Measurements from ENCODE around the gene TIGD2. TPM values are rescaled to one million over a fixed set of nuclear protein-coding genes. Genes with fewer than 3 reads are reported as not detected.
A peak's percentile ranks its signal among the peaks of the same experiment; 100 is the strongest.

TIGD2 gene
- total RNA-seq, 2 donors from 2014 or later: 2.8 TPM

- Histone ChIP-seq H3K36me3 (no peaks in the 10 kb centered on the region), H3K4me3 (peak overlapping the region; percentile 92), H3K9me3 (no peaks in the 10 kb centered on the region), H3K4me1 (ENCODE audit: control insufficient read depth in 1 of 2, low read depth in 2 of 2) (peaks cover 3 to 16% of the 10 kb centered on the region in 2 donors), H3K27me3 (replicated peaks; ENCODE audit: insufficient read depth) (no peaks in the 10 kb centered on the region), H3K27ac (no peak overlapping the region)
- DNase-seq (ENCODE audit: low spot score) (no peak), ATAC-seq (ENCODE audit: insufficient number of reproducible peaks, low FRiP score, low read depth) (no peak)
- TF ChIP-seq CTCF (IDR thresholded peaks at IDR 0.05): no peak
Measured at GRCh38 chr4:89109841-89110540, 1.3 kb upstream of the TIGD2 start.

- Histone ChIP-seq H3K36me3 (no peaks in the 10 kb centered on the region), H3K27ac (peak overlapping the region in 1 of 2 donors; percentile 36), H3K9me3 (no peaks in the 10 kb centered on the region), H3K4me1 (ENCODE audit: control insufficient read depth in 1 of 2, low read depth in 2 of 2) (peaks cover 3 to 16% of the 10 kb centered on the region in 2 donors), H3K27me3 (replicated peaks; ENCODE audit: insufficient read depth) (no peaks in the 10 kb centered on the region), H3K4me3 (peak overlapping the region; percentile 92)
- TF ChIP-seq CTCF (IDR thresholded peaks at IDR 0.05): no peak
- no peak for DNase-seq (ENCODE audit: low spot score)
- ATAC-seq (ENCODE audit: insufficient number of reproducible peaks, low FRiP score, low read depth): no peak
Measured at GRCh38 chr4:89110541-89110985, 770 bp upstream of the TIGD2 start.

DNA sequence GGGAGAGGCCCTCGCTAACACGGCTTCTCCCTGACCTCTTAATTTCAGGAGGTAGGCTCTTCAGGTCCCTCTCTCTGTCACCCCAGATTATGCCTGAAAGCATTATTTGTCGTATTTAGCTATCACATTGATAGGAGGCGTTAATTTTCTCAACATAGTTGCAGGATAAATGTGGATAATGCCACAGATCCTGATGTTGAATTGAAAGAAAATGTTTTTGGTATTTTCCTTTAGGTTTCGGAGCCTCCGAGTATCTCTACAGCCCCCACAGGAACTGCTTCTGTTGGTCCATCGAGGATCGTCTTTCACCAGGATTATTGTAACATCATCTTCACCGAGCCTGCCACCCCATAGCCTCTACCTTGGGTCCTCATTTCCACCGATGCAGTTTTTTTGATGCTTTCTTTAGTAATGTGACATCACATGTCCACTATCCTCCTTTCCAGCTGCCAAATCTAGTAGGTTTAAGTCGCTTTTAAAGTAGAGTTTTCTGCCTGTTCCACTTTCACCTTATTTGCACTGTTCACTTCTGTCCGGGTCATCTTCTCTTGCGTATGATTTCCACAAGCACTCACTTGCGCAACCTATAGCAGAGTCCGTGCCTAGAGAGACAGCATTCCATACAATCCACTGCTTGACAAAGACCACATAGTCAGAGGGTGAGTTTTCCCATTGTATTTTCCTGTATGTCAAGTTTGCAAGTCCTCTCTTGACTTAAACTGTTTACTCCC is 665 bp downstream of the TIGD2 start:
- Histone ChIP-seq H3K4me3 (peak overlapping the region; percentile 92), H3K27ac (peak overlapping the region; percentile 71 to 75), H3K36me3 (no peaks in the 10 kb centered on the region), H3K27me3 (replicated peaks; ENCODE audit: insufficient read depth) (no peaks in the 10 kb centered on the region), H3K4me1 (ENCODE audit: control insufficient read depth in 1 of 2, low read depth in 2 of 2) (peaks cover 3 to 16% of the 10 kb centered on the region in 2 donors), H3K9me3 (no peaks in the 10 kb centered on the region)
- DNase-seq (ENCODE audit: low spot score): no peak
- TF ChIP-seq CTCF (IDR thresholded peaks at IDR 0.05): no peak
- ATAC-seq (ENCODE audit: insufficient number of reproducible peaks, low FRiP score, low read depth): no peak

DNA sequence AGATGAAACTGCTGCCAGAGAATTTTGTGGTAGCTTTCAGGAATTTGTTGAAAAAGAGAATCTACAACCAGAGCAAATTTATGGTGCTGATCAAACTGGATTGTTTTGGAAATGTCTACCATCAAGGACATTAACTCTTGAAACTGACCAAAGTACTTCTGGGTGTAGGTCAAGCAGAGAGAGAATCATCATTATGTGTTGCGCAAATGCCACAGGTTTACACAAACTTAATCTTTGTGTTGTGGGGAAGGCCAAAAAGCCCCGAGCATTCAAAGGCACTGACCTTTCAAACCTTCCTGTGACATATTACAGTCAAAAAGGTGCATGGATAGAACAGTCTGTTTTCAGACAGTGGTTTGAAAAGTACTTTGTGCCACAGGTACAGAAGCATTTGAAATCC is 2.1 kb downstream of the TIGD2 start:
- H3K4me3 ChIP-seq: no peak overlapping the region

More for the DNA sequence above, 2.1 kb downstream of the TIGD2 start:
- Histone ChIP-seq H3K27ac (no peak overlapping the region), H3K36me3 (no peaks in the 10 kb centered on the region), H3K4me1 (ENCODE audit: control insufficient read depth in 1 of 2, low read depth in 2 of 2) (peaks cover 3 to 16% of the 10 kb centered on the region in 2 donors), H3K27me3 (replicated peaks; ENCODE audit: insufficient read depth) (no peaks in the 10 kb centered on the region), H3K9me3 (no peaks in the 10 kb centered on the region)
- DNase-seq (ENCODE audit: low spot score): no peak
- no peak for ATAC-seq (ENCODE audit: insufficient number of reproducible peaks, low FRiP score, low read depth)
- TF ChIP-seq CTCF (IDR thresholded peaks at IDR 0.05): no peak

All from thoracic aorta (tissue), 2 donors.